GM12865 (cell line): ENCODE data around the gene TRMT61B.

ENCODE experiments used
- DNase-seq: peaks from one replicate; pipeline ENCODE4 v3.0.0; 2010; ENCODE audit warnings: low read depth
- H3K4me3 ChIP-seq: 2 replicates; pipeline ENCODE4 v1.5.1; 2011; ENCODE audit warnings: mild to moderate bottlenecking, low read depth, low read length, control low read depth
- TF ChIP-seq, protein P1 (sequence below): IDR thresholded peaks from 2 replicates; pipeline ENCODE4 v1.5.1; 2011; ENCODE audit warnings: low read length, control low read depth, low read depth, inconsistent platforms; ENCODE audit not compliant: insufficient read depth; ENCODE audit errors: missing control alignments

Gene TRMT61B

GRCh38 chr2:28869494-28870145 is 489 bp downstream of the TRMT61B start:
- DNase-seq: peak; percentile 14
- TF ChIP-seq, protein P1, sequence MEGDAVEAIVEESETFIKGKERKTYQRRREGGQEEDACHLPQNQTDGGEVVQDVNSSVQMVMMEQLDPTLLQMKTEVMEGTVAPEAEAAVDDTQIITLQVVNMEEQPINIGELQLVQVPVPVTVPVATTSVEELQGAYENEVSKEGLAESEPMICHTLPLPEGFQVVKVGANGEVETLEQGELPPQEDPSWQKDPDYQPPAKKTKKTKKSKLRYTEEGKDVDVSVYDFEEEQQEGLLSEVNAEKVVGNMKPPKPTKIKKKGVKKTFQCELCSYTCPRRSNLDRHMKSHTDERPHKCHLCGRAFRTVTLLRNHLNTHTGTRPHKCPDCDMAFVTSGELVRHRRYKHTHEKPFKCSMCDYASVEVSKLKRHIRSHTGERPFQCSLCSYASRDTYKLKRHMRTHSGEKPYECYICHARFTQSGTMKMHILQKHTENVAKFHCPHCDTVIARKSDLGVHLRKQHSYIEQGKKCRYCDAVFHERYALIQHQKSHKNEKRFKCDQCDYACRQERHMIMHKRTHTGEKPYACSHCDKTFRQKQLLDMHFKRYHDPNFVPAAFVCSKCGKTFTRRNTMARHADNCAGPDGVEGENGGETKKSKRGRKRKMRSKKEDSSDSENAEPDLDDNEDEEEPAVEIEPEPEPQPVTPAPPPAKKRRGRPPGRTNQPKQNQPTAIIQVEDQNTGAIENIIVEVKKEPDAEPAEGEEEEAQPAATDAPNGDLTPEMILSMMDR: no peak

GRCh38 chr2:28868611-28869010 is 1.5 kb downstream of the TRMT61B start:
- H3K4me3 ChIP-seq: peak overlapping the region; percentile 67
- no peak for DNase-seq
- TF ChIP-seq, protein P1: no peak

More at GRCh38 chr2:28869494-28870145, 489 bp downstream of the TRMT61B start:
- peak overlapping the region; percentile 67 for H3K4me3 ChIP-seq

DNA sequence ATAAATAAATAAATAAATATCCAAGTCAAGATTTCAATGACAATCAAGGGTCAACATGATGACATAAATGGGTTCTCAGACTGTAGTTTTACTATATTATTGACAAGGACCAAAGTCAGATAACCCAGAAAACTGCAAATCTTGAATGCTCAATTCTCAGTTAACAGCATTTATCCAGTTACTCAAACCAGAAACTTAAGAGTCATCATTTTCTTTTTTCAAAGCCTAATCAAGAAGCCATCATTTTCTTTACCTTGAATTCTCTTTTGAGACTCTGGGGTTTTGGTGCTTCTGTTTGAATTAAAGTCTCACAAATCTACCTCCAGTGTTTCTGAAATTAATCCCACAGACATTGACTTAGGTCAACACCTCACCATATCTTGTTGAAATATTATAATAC is 14.1 kb downstream of the TRMT61B start:
- TF ChIP-seq, protein P1: no peak
- no peak overlapping the region for H3K4me3 ChIP-seq
- DNase-seq: no peak

- TF ChIP-seq, protein P1: no peak
- no peak for DNase-seq
- H3K4me3 ChIP-seq: no peak overlapping the region
These were observed 14.9 kb downstream of the TRMT61B start for GRCh38 chr2:28855193-28855592.

GRCh38 chr2:28842042-28842441 is 28.1 kb downstream of the TRMT61B start:
- TF ChIP-seq, protein P1: no peak
- no peak overlapping the region for H3K4me3 ChIP-seq
- DNase-seq: no peak

DNA sequence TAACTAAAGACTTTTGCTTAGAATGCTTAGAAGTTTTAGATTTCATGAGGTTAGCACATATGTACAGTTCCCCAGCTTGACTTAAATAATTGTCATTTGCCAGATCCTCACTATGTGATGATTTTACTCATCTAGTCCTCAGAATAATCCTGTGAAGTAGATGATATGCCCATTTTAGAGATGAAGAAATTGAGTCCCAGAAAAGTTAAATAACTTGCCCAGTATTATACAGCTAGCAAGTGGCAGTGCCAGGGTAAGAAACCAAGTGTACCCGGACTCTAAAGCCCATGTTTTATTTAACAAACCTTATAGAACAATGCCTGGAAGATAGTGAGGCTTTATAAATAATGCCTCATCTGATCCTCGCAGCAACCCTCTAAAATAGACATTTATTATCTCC is 31.1 kb downstream of the TRMT61B start:
- TF ChIP-seq, protein P1: no peak
- H3K4me3 ChIP-seq: no peak overlapping the region
- DNase-seq: no peak

GRCh38 chr2:28835781-28836180 is 34.3 kb downstream of the TRMT61B start:
- TF ChIP-seq, protein P1: no peak
- no peak for DNase-seq
- H3K4me3 ChIP-seq: no peak overlapping the region
